ENCODE results near the gene PPP4R3A.
"Not testable (repeated sequence)": the region's sequence is repeated elsewhere in the genome, so short reads cannot be mapped to it uniquely, and the experiment has no call there.

Gene PPP4R3A

DNA sequence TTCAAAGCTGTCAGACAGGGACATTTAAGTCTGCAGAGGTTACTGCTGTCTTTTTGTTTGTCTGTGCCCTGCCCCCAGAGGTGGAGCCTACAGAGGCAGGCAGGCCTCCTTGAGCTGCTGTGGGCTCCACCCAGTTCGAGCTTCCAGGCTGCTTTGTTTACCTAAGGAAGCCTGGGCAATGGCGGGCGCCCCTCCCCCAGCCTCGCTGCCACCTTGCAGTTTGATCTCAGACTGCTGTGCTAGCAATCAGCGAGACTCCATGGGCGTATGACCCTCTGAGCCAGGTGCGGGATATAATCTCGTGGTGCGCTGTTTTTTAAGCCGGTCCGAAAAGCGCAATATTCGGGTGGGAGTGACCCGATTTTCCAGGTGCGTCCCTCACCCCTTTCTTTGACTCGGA, 73.8 kb downstream of the PPP4R3A start:
- not testable (repeated sequence) for DNase-seq (ENCODE audit: low spot score)

DNA sequence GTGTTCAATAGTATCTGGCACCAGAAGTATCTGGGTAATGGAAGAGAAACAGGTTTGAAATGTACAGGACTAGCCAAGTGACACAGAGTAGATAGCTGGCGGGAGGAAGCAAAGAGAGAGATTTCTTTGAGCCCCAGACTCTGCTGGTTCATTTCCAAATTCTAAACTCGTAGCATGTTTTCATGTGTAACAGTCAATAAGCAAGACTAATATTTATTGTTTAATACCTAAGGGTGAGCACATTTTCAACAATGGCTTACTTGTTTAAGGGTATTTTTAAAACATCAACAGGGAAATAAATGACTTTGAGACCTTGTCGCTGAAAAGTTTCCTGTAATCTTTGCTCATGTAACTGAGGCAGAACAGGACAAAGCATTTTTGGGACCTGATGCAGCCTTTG, 80.7 kb downstream of the PPP4R3A start:
- DNase-seq (ENCODE audit: low spot score): no peak

DNA sequence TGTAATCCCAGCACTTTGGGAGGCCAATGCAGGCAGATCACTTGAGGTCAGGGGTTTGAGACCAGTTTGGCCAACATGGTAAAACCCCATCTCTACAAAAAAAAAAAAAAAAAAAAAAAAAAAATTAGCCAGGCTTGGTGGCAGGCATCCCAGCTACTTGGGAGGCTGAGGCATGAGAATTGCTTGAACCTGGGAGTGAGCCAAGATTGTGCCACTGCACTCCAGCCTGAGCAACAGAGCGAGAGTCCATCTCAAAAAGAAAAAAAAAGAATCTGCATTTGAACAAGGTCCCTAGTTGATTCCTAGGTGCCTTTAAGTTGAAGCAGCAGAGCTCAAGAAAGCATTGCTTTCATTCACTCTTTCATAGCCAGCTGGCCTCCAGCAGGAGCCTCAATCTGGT, 81.2 kb downstream of the PPP4R3A start:
- not testable (repeated sequence) for DNase-seq (ENCODE audit: low spot score)

DNA sequence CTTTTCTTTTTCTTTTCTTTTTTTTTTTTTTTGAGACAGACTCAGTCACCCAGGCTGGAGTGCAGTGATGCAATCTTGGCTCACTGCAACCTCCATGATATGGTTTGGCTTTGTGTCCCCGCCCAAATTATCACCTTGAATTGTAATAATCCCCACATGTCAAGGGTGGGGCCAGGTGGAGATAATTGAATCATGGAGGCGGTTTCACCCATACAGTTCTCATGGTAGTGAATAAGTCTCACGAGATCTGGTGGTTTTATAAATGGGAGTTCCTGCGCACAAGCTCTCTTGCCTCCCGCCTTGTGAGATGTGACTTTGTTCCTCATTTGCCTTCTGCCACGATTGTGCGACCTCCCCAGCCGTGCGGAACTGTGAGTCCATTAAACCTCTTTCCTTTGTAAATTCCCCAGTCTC, 84.6 kb downstream of the PPP4R3A start:
- DNase-seq (ENCODE audit: low spot score): not testable (repeated sequence)

DNA sequence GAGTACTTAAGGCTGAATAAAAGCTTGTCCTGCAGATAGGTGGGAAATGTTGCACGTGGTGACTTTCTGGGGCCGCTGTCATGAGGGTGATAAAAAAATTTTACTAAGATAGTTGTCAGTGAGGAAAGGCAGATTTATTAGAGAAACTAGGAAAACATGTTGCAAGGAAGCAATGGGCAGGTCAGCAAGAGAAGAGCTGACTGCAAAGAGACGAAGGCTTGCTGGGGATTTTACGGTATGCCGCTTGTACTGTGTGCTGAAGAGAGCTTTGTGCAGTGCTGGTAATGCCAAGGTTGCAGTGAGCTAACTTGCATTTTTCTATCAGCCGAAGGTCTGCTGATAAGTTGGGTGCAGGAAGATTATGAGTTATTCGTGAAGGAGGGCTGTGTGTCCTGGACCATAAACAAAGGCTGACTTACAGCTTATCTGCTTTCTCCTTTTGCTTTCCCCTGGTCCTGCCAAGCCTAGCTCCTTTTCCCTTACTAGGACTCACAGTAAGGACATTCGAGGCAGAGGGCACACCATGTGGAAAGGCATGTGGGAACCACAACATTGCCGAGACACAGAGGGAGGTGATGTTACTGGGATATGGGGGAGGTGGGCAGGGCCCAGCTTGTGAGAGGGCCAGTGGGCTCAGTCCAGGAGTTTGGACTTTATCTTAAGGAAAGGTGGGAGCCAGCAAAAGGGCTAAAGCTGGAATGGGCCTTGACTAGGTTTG, 85.1 kb downstream of the PPP4R3A start:
- DNase-seq (ENCODE audit: low spot score): no peak

DNA sequence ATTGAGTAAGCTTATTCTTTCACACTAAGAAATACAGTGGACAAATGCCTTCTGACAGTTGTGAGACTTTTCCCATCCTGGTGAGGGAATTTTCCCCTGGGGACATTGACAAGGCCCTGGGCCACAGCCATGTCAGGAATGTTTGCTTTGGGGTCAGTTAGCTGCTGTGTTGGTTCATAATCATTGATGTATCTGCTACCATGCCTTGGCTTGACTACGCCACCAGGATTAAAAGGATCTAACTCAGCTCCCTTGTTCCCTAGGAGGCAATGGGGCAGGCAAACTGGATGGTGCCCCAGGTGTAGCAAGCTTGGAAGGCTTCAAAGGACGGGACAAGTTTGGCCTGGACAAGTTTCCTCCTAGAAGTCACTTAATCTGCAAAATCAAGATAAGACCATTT, 89.4 kb downstream of the PPP4R3A start:
- no peak for DNase-seq (ENCODE audit: low spot score)

DNA sequence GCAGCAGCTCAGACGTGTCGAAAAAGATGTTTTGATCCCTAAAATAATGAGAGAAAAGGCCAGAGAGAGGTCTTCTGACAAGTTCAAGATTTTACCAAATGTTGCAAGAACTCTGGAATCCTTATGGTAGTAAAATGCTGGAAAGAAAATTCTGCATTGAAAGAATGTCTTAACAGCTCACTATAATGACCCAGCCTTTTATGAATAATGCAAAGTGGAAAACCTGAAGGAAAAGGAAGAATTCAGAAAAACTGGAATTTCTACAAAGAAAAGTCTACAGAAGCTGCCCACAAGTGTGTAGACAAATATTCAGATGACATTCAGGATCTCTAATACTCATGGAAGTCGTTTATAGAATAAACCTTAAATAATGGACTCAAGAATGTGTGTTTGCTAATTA, 90.7 kb downstream of the PPP4R3A start:
- DNase-seq (ENCODE audit: low spot score): no peak

DNA sequence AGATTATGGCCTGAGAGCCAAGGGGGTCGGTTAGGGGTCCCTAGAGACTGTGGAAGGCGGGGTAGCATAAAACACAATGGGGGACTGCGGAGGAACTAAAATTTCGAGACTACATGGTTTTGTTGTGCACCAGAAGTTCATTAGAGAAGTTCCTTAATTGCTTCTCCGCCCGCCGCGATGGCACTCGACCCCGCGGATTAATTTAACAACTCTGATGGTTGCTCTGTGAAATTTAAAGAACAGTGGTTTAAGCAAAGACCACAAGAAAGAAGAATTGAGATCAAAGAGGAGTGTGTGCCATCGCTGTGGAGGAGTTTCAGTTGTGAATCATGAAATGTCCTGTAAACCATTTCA, 91.1 kb downstream of the PPP4R3A start:
- DNase-seq (ENCODE audit: low spot score): no peak

DNA sequence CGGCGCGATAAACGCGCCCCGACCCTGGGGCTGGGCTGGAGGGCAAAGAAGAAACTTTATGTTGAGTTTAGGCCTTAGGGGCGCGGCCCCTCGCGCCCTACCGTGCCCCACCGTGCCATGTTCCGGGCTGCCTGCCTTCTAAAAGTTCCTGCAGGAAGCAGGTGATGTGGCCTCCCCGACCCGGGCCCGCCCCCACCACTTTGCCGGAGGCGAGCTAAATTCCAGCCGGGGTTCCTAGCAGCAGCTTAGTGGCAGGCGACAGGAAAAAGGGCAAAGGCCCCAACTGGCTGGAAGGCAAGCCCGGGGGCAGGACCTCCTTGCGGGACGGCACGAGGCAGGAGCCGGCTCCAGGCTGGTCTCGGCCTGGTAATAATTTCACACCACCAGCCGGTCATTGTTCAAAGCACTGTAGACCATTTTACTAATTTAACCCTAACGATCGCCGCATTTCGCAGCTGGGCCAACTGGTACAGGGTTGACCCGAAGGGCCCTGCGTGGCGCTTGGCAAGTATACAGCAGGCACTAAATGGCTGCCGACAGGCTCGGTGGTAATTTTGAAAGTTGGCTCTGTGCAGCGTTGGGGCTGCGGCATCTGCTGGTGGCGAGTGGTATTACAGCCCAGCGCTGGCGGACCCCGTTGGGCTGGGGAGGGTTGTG, 91.6 kb downstream of the PPP4R3A start:
- peak; percentile 80 for DNase-seq (ENCODE audit: low spot score)

DNA sequence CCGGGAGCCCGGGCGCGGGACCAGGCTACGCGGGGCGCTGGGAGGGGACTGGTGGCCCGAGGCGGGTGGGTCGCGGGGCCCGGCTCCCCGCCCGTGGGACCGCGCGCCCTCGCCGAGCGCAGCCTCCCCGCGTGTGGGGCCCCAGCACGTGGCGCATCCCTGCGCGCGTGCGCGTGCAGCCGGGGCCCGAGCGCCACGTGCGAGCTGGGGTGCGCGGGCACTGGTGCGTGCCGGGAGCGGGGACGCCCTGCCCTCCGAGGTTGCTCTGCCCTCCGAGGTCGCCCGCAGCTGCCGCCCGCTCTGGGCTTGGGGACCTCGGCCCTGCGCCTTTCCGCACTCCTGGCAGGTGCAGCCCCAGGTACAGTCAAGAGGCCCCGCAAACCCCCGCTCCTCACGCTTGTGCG, 92.1 kb downstream of the PPP4R3A start:
- peak; percentile 69 for DNase-seq (ENCODE audit: low spot score)

DNA sequence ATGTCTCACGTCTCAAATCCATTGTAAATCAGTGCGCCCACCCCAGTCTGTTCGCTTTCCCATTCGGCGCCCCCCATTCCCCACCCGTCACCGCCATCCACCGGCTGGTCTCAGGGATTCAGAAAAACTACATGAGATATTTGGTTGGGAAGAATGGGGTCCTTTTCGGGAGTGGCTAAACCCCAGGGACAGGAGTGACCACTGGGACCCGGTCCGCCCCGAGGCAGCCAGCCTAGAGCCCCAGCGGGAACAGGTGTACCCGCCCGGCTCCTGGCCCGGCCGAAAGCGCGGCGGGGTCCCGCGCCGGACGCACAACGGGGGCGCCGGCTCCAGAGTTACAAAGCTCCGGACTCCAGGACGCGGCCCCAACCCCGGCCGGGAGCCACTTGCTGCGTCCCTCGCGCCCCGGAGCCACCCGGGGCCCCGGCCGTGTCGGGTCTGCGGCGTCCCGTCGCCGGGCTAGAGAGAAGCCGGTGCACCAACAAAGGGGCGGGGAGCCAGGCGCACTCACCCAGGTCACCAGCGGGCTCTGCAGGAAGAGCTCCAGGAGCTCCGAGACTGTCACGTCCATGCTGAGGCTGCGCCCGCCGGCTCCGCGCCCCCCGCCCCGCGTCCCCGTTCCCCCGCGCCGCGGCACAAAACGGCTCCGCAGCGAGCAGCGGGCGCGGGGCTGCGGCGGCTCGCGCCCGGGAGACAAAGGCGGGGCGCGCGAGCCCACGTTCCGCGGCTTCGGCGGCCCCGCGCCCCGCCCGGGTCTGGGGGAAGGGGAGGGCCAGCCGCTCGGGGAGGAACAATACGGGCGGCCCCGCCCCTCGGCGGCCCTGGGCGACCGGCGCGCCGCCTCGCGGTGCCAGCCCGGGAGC, 92.8 kb downstream of the PPP4R3A start, which contains the start of gene CCDC88C:
CCDC88C (minus strand) TSS at position 701 of the 863 bp plus-strand sequence; CDS start at position 571, 130 bp downstream.
- peak; percentile 74 for DNase-seq (ENCODE audit: low spot score)

DNA sequence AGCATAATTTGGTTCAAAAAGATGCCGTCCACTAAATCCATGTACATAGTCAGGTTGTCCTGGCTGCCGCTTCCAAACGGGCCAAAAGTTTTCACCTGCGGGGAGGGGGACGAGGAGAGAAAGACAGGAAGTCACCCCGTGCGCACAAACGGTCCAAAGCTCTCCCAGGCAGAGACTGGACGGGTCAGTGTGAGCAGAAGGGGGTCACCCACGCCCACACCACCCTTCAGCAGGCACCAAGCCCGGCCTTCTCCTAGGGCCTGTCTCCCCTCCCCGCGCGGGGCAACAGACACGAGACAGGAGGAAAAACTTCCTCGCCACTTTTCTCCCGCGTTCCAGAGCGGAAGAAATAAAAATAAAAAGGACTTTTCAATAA, 93.4 kb downstream of the PPP4R3A start:
- peak; percentile 60 for DNase-seq (ENCODE audit: low spot score)

DNA sequence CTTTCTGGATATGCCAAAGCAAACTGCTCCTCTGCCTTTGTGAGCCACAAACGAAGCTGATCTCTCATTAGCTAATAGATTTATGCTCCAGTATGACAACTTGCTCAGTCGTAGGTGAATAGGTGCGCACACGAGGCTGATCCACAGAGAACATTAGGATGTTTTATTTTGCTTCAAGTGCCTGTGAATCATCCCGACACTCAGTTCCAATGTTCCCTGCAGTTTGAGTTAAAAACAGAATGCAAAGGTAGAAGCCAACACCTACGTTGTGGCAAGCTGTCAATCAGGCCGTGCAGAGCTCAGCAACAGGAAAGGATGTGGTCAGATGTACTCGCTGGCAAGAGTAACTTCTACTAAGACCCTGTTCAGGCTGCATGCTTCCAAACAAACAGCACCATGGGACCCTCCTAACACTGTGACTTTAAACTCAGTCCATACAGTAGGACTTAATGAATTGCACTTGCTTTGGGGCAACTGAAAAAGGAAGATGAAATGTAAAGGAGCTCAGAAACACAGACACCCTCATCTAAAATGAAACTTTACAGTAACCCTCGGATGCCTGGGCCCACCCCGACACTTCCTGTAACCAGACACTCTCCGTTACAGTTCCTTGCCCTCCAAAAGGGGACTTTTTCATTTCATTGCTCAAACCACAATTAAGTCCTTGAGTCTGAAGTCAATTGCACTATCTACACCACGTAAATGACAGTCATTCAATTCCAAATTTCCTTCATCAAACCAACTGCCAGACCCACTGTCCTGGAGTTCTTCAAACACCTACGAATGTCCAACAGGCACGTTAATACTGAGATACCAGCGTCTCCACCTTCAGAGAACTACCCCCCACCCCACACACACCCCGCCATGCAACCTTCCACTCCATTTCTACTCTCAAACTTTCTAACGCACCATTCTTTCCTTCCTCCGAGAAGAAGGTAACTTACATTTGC, 94.0 kb downstream of the PPP4R3A start:
- DNase-seq (ENCODE audit: low spot score): peak; percentile 46

DNA sequence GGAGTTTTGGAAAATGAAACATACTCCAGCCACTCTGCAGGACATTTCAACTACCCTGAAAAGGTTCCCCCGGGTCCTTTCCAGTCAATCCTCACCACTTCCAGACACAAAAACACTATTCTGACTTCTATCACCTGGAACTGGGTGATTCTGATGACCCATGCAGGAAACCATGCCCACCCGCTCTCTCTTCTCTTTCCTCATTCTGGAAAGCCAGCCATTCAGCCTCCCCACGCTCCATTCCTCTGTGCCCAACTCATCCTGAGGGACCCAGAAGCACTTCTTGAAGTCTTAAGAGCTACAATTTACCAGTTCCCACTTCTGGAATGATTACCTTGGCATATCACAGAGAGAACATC, 95.7 kb downstream of the PPP4R3A start:
- DNase-seq (ENCODE audit: low spot score): no peak

DNA sequence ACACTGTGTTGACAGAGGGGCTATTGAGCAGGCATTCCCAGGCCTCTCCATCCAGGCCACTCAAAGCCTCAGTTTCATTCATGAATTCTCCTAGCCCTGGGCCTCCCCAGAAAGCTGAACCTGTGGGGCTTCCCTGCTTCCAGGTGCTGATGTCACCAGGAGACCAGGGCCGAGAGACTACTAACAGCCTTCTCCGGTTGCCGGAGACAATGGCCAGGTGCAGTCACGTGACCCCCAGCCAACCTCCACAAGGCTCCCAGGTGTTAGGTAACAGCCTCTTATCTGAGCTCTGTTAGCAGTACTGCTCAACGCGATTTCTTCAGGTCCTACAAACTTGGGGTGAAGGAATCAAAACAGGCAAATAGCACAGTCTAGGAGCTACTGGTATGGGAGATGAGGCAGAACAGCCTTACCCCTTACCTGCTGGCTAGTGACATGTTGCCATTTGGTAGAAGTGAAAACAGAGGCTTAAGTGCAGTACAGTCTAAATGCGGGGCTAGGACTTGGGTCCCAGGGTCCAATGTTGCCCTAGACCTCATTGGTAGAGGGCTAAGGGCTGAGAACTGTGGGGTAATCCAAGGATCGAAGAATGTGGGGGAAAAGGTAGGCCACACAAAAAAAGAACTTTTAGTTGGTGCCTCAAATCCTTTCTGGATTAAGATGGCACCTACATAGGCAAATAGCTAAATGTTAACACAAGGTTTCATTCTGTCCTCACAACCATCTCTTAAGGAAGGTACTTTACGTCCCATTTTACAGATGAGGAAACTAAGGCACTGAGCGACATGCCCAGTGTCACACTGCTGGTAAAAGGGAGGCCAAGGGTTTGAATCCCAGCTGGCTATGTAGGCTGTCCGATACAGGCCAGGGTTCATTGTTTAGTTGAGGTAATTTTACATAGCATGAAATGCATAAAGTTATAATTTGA, 96.3 kb downstream of the PPP4R3A start:
- DNase-seq (ENCODE audit: low spot score): no peak

DNA sequence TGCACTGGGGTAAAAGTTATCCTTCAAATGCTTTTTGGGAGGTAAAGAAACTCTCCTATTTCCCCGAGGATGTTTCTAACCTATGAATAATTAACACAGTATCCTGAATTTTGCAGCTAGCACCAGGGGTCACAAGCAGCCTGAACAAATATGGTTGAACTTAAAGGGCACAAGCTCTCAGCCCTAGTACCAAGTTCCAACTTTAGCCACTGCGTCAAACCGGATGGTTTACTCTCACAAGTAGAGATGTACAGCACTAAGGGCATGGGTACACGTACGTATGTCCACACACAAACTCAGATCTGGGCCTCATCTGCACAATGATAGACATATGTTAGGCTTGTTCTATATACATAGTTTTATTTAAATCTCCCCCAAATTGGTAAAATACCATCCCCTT, 97.2 kb downstream of the PPP4R3A start:
- DNase-seq (ENCODE audit: low spot score): no peak

DNA sequence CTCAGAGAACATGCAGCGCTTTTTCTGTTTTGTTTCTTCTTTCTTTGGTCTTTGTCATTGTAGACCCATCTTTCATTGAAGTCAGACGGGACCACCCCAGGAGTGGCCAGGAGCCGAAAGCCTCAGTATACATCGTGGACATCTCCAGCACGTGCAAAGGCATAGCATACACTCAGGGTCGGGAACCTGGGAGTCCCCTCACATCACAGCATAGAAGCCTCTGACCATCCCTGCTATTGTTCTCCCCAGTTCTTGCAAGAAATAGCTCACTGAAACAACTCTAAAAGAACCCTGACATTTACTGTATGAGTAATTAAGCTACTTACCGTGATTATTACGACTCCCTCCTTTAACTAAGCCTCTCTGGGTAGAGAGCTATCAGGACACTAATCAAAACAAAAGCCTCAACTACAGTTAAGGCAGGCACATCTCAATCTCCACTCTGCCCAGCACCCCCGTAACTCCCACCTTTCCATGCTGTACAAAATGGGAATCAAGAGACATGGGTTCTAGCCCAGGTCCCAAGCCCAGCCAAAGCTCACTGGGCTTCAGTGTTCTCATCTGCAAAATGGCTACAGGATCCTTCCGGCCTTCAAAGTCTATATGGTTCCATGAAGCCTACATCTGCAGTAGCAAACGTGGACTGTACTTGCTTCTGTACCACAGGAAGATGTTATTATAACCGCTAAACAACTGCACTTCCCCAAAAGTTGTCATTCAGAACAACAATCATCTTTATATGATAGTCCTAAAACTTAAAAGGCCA, 99.2 kb downstream of the PPP4R3A start:
- DNase-seq (ENCODE audit: low spot score): no peak

DNA sequence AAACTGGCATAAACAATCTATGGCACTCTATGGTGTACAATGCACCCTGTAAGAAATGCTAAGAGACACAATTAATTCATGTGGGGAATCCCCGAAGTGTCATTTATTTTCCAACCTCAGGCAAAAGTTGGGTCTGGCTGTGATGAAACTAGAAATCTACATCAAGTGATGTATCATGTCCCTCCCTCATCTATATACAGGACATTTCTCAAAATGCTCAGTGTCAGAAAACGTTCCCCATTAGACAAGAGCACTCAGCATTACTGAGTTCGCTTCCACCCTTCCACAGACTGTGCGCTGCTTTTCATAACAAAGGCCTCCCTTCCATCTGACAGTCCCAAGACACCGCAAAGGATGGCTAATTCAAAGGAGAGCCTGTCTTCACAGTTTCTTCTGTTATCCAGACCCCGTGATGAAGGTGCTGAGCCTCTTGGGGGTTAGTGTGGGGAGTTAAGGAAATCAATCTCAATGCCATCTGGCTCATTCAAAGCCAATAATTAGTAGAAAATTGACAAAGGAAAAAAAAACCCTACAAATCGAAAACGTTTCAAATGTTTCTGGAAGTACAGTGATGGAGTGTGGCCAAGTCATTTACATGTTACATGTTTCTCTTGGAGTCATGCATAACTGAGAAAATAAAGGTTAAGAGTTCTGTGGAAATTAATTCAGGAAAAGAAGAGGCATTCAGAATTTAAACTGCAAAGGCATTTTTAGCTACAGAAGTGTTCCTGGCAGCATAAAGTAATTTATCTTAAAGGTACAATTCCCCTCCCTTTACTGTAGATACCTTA, 100.0 kb downstream of the PPP4R3A start:
- DNase-seq (ENCODE audit: low spot score): no peak

DNA sequence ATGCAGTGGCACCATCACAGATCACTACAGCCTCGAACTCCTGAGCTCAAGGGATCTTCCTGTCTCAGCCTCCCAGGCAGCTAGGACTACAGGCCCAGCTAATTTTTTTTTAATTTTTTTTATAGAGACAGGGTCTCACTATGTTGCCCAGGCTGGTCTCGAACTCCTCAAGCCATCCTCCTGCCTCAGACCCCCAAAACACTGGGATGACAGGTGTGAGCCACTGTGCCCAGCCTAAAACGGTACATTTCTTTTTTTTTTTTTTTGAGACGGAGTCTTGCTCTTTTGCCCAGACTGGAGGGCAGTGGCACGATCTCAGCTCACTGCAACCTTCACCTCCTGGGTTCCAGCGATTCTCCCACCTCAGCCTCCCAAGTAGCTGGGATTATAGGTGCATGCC, 100.9 kb downstream of the PPP4R3A start:
- not testable (repeated sequence) for DNase-seq (ENCODE audit: low spot score)
